HG02870 (cell line): ENCODE results near the gene HYI.
A peak's percentile ranks its signal among the peaks of the same experiment; 100 is the strongest.
"Not testable (repeated sequence)": the region's sequence is repeated elsewhere in the genome, so short reads cannot be mapped to it uniquely, and the experiment has no call there.

Experiments
- ATAC-seq: cut with Tn5 transposase; IDR thresholded peaks from one replicate; pipeline ENCODE4 v1.9.1; 2021; ENCODE audit warnings: mild to moderate bottlenecking, moderate library complexity; ENCODE audit not compliant: unreplicated experiment

HYI gene

DNA sequence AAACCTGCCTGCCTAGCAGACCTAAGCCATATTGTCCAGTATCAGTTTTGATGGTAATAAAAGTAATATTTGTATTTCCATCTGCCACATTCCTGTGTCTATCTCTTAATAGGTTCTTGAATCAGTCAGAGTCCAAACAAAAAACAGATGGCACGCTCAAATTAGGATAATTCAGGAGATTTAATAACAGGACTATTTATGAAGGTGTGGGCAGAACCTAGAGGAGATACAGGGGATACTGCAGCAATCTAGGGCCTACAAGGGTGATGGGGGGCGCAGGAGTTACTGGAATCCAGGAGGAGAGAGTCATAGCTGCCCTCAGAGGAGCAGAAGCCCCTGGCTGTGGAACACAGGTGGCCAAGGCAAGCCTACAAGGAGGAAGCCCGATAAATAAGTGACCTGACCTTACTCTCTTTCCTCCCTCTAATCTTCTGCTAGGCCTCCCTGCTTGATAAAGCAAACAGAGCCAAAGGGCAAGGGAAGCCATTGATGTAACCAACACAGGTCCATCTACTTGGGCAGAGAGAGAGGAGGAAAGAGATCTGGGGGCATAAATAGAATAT, 11.9 kb upstream of the HYI start:
- ATAC-seq = no peak

DNA sequence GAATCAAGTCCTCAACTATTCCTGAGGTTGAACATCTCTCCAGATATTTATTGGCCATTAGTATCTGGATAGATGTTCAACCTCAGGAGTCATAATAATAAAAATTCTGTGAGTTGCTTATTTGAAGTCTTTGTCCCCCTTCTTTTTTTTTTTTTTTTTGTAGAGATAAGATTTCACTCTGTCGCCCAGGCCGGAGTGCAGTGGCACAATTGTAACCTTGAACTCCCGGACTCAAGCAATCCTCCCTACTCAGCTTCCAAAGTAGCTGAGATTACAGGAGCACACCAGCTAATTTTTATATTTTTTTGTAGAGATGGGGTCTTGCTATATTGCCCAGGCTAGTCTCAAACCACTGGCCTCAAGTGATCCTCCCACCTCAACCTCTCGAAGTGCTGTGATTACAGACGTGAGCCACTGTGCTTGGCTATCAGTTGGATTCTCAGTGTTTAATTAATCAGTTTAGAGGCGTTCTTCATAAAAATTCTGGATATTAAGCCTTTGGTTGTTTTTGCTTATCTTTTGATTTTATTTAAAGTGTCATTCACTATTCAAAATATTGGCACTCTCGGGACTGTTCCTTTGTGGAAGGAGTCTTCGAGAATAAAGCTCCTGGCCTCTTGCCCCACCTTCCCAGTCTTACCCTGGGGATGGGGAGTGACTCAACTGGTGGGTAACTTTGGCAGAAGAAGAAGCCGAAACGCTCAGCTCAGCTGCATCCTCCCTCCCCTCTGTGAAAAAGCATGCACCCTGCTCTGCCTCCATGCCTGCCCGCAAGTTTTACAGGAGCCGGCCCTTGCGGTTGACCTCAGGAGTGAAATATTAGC, 11.2 kb upstream of the HYI start:
- ATAC-seq = no peak

DNA sequence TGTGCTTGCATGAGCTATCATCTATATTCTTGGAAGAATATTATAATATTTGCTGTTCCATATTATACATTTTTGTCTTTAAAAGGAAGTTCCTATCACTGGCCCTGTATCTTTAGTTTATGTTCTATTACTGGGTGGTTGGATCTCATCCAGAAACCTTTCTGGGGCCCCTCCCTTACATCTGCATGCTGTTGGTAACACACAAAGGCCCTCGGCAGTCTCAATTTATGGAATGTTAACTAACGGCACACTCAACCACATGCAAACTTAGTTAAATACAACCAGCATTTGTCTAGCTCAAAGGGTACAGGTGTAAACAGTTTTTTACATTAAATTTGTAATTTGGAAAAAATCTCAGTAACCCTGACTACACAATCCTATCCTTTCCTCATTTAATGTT, 9.7 kb upstream of the HYI start:
- no peak for ATAC-seq

DNA sequence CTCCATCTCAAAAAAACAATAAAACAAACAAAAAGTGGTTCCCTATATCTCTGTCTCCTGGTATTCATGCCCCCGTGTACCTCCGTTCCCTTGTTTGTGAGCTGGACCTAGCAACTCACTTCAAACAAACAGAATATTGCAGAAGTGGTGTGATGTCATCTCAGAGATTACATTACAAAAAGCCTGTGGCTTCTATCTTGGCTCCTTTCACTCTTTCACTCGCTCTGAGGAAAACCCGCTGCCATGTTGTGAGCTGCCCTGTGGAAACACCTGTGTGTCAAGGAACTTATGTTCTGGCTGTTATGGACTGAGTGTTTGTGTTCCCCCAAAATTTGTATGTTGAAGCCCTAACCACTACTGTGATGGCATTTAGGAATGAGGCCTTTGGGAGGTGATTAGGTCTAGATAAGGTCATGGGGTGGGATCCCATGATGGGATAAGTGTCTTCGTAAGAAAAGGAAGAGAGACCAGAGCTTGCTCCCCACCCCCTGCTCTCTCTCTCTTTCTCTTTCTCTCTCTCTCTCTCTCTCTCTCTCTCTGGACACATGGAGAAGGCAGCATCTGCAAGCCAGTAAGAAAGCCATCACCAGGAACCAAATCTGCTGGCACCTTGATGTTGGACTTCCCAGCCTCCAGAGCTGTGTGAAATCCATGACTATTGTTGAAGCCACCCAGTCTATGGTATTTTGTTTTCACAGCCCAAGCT, 7.4 kb upstream of the HYI start:
- ATAC-seq = no peak

DNA sequence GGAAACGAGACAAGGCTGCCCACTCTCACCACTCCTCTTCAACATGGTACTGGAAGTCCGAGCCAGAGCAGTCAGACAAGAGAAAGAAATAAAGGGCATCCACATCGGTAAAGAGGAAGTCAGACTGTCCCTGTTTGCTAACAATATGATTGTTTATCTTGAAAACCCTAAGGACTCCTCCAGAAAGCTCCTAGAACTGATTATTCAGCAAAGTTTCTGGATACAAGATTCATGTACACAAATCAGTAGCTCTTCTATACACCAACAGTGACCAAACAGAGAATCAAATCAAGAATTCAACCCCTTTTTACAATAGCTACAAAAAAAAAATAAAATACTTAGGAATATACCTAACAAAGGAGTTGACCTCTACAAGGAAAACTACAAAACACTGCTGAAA, 4.6 kb upstream of the HYI start:
- ATAC-seq = not testable (repeated sequence)

DNA sequence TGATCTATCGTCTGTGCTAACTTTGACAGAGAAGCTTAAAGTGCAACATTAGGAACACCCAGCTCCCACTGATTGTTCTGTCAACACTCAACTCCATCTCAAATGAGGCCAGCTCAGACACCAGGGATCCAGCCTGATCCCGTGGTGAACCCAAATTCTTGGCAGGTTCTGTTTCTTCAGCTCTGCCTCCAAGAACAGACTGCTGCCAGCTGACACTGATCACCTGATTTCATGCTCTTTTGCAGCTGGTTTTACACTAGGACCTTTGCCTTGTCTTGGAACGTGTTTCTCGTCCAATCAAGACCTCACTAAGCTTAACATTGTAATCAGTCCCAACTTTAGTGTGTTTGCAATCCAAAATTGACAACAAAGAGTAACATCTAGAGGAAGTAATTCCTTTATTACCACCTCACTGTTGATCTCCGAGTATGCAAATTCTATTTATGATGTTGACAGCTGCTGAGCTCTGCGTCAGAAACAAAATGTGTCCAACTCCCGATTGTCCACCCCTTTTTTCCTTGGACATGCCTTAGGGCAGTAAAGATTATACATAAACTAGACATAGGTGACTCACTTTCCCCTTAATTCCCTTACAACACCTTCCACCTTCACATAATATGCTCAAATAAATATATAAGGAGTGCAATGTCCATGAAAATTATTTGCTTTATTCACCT, 1.6 kb upstream of the HYI start:
- ATAC-seq = no peak

DNA sequence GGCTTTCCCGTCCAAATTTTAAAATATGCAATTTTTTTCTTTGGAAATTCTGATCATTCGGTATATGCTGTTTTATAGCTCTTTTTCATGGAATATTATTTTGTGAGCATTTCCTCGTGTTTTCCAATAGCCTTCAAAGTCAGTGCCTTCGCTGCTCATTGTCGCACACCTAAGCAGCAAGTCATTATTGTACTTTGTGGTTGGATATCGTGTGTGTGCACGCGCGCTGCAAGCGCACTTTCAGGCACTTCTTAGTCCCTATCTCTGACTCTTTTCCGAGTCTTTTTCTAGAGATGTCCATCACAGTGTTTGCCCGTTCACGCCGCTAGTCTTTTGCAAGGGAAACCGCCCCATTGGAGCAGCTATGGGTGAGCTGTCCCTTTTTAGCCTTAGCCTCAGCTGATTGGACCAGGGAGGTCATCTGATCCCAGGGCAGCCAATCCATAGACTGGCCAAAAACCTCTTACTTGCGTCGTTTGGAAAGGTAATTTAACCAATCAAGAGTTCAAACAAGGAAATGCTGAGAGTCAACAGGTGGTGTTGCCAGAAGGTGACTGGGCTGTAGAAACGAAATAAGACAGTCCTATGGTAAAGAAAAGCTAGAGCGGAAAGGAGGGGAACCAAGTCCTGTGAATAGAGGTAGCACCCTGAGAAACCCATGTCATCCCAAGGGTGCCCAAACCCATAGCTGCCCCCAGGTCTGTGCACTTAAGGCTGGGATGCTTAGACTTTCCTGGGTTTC, 710 bp upstream of the HYI start:
- ATAC-seq = peak; percentile 67

DNA sequence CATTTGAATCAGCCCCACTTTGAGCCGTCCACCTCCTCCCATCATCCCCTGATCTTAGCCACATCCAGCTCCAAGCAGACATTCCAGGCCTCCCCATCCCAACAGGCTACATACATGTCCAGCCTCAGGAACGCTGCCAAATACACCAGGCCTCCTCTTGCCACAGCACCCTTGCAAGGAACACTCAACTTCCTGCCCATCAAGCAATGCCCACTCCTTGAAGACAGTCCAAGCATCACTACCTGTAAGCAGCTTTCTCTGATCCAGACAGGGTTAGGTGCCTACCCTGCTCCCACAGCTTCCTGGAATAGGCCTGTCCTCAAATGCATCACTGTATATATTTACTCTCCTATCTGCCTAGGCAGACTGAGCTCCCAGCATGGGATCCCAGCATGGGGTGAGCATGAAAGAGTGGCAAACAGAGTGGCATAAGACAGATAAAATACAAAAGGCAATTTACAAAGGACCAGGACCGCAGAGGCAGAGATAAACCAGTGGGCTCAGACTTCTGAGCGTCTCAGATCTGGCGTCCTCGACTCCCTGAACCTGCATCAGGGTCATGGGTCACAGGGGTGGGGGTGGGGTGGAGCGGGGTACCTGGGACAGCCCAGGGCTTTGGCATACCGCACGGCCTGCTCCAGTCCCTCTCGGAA, 816 bp downstream of the HYI start:
- no peak for ATAC-seq

DNA sequence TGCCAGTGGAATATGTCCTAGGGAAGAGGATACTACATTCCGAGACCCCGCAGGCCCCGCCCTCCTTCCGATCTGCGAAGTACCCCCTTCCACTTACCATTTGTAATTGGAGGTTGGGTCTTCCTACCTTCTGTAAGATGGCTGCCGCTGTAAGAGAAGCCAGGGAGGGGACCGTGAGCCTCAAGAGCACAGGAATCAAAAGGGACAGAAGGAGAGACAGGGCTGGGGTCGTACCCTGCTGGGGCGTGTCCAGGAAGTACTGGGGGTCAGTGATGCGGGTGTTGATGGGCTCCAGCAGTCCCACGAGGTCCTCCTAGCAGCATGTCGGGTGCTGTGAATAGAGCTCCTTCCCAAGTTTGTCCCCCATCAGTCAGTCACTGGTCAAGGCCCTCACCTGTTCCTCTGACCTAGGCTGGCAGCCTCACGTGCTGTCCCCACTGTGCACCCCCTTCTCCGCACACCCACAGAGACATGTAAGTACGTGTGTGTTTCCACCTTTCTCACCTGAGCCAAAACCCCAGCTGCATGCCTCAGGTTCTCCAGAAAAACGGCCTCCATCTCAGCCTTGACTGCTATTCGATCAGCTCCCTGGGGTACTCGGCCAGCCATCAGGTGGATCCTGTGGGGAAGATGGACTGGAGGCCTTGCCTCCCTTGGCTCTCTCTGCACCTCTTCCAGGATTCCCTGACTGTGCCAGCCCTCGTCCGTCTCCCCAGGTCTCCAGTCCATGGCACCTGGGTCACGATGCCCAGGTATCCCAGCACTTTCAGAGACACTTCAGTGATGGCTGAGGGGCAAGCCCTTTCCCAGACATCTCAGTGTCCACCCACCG, 1.8 kb downstream of the HYI start:
- ATAC-seq = no peak

DNA sequence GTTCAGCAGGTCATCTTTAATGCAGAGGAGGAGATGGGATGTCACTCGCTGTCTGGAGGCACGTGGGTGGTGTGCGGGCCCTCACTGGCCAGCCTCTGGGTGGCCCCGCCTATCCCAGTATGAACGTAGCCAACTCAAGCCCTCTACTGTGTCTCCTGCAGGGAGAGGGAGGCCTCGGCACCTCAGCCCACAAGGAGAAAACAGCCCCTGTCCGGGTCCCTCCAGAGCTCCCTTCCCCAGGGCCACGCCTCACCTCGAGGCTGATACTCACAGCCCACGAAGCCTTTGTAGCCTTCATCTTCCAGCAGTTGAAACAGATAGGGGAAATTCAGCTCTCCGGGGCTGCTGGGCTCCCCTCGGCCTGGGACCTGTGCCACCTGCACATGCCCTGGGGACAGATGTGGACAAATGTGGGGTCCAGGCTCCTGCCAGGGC, 2.6 kb downstream of the HYI start:
- ATAC-seq = no peak

DNA sequence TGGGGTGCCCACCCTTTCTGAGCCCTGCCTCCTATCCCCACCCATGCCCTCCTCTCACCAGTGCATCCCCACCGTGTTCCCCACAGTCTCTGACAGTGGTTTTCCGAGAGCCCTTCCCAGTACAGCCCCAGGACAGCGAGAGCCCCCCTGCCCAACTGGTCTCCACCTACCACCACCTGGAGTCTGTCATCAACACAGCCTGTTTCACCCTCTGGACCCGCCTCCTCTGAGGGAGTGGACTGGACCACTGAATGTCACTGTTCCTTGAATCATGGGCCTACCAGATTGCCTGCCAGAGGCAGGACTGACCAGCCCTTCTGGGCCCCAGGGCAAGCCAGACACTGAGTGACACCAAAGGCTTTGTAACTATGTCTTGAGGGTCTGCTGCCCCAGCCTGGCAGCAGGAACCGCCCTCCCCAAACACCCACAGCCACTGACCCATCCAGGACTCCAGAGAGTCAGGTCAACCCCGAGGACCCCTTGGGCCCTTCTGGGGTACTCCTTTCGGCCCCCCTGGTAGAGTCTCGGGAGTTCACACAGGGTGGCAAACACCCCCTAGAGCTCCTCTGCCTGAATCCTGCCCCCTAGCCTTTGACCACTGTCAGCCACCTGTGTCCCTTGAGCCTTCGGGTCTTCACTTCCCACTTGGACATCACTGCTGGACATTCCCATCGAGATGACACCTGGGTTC, 3.3 kb downstream of the HYI start:
- ATAC-seq = no peak

DNA sequence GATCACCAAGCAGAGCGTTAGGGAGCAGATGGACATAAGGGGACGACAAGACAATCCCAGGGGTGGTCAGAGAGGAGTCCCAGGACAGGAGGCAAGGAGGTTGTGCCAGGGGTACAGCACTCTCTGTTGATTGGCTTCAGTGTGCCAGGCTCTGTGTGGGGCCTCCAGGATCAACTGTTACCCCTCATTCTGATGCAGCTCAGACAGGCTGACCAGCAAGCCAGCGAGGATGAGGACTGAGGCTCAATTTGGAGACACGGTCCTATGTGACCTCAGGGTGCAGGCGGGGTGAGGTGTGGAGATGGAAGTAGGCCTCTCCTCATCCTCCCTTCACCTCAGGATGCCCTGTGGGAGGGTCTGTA, 4.0 kb downstream of the HYI start:
- no peak for ATAC-seq

DNA sequence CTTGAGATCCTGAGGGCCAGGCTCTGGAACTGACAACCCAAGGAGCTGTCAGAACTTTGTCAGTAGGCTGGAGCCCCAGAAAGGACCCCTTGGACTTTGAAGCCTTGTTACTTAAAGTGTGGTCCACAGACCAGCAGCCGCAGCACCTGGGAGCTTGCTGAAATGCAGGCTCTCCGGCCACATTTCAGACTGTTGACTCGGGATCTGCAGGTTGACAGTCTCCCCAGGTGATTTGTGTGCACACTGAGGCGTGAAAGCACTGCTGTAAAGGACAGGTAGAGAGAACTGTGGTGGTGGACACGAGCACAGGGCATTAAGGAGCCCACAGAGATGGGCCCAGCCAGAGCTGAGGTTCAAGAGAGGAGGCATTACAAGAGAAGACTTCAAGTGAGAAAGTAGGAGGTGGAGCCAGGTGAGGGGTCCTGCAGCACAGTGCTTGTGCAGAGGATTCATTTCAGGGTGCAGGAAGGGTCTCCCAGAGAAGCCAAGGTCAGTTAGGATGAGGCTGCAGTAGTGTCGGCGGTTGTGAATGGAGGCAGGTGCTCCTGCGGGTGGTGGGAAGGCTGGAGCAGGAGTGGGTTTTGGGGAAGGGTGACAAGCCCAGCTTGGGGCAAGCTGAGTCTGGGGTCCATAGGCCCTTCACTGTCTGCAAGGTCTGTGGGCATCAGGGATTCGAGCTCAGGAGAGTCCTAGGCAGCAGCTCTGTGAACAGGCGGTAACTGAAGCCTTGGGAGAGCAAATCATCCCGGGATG, 4.6 kb downstream of the HYI start:
- no peak for ATAC-seq

DNA sequence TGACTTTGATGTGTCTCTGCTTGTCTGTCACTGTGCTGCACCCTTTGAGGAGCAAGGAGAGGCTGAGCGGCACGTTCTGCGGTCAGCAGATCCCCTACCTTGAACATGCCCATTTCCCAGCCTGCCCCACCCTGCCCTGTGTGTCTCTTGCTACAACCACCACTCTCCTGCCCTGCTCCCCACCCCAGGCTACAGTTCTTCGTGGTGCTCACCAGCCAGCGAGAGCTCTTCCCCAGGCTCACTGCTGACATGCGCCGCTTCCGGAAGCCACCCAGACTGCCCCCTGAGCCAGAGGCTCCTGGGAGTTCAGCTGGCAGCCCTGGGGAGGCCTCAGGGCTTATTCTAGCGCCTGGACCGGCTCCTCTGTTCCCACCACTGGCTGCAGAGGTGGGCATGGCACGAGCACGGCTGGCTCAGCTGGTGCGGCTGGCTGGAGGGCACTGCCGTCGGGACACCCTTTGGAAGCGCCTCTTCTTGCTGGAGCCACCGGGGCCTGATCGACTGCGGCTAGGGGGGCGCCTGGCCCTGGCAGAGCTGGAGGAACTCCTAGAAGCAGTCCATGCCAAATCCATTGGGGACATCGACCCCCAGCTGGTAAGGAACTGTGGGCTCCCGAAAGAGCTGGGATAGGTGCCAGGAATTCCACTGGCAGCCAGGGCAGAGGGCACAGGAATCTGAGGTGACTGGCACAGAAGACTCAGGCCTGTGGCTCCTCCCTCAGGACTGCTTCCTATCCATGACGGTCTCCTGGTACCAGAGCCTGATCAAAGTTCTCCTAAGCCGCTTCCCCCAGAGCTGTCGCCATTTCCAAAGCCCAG, 5.6 kb downstream of the HYI start:
- ATAC-seq = no peak

DNA sequence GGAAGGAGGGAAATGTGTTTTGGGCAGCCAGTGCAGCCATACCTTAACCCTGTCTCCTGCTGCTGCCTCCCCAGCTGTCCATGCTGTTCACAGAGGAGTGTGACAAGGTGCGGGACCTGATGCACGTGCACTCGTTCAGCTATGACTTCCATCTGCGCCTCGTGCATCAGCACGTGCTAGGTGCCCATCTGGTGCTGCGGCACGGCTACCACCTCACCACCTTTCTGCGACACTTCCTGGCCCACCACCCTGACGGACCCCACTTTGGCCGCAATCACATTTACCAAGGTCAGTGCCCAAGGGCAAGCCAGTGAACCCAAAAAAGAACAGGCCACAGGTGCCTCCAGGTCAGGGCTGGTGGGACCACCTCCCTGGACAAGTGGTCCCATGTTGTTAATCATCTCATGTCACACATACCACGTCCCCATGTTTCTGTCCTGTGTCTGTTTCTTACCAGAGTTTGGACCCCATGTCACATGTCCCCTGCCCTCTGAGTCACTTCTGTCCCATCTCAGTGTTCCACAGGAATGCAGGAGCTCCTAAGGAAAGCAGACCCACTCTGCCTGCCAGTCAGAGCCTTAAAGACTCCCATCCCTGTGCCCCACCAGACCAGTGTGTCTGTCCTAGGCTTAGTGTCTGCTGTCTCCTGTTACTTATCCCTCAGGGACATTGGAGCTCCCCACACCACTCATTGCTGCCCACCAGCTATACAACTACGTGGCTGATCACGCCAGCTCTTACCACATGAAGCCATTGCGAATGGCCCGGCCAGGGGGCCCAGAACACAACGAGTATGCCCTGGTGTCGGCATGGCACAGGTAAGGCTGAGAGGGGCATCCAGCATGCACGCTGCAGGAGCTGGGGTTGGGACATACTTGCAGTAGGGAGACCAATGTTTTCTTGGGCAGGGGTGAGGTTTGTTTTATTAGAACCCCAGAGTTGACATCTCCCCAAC, 6.6 kb downstream of the HYI start:
- ATAC-seq = no peak

DNA sequence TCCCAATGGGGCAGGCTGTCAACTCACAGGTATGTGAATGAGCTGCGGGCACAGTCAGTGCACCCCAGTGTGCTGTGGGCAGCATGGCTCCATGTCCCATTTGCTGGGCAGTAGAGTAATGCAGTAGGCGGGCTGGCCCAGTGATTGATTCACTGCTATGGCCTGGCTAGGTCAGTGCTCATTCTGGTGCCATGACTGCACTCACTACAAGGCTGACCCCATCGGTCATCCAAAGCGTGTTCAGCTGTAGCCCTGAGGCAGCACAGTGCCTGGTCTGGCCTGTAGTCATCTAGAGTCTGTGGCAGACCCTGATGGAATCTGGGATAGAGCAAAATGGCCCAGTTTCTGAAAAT, 7.4 kb downstream of the HYI start:
- ATAC-seq = no peak
